NCI-H128 (cell line): ENCODE data around the gene CNP.
"Not testable (repeated sequence)": the region's sequence is repeated elsewhere in the genome, so short reads cannot be mapped to it uniquely, and the experiment has no call there.

Experiments used
- DNase-seq: peaks from one replicate; lab custom pipeline; 2025; ENCODE audit not compliant: unreplicated experiment; lab: John Stamatoyannopoulos, UW

Gene CNP

DNA sequence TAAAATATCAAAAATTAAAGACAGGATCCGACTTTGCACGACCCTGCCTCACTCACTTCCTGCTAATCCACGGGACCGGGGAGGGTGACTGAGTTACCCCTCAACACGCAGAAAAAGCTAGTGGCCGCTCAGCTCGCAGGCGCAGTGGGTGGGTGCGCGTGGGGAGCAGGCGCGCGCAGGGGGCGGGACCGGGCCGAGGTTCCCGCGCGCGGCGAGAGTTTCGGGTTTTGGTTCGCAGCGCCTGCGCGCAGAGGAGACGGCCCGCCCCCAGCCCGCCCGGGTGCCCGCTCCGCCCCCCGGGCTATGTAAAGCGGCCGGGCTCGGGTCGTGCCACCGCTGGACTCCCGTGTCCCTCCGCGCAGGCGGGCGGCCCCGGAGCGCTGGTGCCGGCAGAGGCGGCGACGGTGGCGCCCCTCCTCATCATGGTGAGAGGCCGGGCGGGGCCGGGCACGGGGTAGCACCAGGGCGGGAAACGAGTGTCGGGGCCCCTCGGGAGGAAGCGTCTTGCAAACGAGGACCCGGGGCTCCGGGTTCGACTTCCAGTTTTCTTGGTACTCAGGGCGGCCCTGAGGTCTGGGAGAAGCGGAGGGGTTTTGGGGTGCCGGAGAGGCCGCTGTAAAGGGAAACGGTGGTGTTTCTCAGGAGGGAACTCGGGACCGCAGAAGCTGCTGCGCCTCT lies at the start of gene CNP:
TSS of gene CNP (plus strand) at position 333 of the 678 bp plus-strand sequence. CDS start at position 423, 90 bp downstream.
- peak; percentile 68 for DNase-seq

DNA sequence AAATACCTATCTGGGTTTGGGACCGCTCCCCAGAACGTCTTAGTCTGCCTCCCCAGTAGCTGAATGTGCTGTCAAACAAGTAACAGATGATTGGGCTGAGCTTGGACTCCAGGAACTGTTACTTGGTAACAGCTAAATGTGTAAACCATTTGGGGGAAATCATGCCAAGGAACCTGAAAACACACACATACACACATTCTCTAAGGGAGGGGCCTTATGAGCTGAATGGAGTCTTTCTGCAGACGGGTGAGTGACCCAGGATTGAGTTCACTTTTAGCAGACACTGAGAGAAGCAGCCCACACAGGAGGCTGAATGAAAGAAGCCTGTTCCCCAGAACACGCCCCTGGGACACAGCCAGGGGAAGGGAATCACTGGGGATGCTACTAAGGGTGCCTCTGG lies 49.4 kb upstream of the CNP start:
- DNase-seq, result no peak

DNA sequence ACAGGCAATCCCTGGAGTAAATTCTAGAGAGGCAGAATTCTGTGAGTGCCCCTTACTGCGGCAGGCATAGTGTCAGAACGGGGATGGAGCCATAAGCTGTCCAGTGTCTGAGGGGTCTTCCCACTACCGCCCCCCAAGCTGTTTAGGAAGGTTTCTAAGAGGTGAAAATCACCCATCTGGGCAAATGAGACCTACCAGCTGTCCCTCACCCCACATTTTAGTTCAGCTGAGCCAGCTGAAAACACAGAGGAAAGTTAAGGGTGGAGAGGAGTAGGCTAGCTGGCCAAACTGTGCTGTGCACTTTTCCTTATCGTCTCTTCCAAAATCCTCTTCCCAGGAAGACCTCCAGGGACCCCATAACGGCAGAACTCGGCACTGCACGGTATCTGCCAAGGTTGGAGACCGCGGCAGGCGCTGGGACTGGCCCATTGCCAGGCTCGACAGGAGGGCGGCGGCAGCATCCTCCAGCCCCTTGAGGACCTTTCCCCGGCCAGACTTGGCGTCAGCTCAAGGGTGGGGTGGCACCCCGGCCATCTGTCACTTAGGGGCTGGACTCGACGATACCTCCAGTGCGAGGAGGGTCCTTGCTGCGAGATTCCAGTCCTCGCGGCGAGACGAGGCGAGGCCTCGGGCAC lies 48.8 kb upstream of the CNP start:
- no peak for DNase-seq

DNA sequence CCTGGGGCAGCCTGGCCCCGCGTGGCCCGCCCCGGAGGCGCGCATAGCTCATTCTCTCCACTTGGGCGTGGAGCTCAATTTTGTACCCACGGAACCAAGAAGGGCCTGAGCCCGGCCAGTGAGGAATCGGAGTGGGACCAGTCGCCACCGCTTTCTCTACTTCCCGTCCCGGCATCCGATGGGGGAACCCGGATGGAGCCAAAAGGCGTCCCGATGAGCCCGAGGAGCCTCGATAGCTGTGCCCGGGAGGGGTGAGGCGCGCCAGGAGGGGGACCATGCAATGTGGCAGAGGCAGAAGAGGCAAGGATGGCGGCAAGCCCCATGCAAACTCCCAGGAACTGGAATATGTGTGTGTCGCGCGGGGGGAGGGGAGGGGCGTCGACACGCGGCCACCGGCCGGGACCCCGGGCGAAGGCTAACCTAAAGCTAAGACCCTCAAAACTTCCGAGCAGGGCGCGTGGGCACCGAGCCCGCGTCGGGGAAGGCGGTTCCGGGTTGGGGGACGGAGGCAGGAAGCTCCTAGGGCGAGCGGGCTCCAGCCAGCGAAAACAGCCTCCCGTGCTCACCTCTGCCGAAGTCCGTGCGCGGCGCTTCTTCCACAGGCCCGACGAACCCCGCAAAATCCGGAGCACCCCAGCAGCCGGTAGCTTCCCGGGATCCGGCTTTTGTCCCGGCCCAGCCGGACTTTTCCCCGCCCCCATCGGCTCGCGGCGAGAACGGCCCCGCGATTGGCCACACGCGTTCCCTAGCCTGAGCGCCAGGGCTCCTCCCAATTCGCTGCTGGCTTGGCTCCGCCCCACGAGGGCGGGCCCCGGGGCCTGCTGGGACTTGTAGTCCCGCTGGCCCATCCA lies 48.1 kb upstream of the CNP start, which contains the start of gene ACLY:
TSS of gene ACLY (minus strand) at position 638 of the 851 bp plus-strand sequence. CDS start 5,078 bp downstream, outside the sequence.
- peak; percentile 88 for DNase-seq

DNA sequence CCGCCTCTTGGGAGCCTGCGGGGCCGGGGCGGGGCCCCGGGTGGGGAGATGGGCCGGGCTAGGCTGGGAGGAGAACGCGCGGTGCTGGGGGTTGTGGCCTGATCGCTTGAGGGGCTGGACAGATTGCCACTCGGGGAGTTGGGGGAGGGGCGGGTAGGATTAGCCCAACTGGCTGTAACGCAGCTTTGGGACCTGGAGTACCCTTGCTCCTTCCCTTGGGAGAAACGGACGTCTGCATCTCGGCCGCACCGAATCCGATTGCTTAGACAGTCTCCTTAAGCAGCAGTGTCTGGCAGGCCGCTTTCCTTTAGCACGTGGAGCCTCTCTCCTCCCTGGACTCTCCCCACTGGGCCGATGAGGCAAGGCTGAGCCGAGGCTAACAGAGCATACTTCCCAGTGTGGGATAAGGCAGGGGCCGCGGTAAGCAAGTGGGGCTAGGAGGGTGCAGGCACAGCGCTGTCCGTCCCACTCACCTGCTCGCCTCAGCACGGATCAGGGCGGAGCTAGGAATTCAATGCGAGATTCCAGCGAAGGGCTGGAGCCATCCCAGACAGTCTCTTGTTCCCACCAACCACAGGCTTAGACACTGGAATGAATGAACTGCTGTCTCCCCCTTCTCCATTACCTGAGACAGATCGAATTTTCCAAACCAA lies 47.3 kb upstream of the CNP start:
- DNase-seq, result no peak

DNA sequence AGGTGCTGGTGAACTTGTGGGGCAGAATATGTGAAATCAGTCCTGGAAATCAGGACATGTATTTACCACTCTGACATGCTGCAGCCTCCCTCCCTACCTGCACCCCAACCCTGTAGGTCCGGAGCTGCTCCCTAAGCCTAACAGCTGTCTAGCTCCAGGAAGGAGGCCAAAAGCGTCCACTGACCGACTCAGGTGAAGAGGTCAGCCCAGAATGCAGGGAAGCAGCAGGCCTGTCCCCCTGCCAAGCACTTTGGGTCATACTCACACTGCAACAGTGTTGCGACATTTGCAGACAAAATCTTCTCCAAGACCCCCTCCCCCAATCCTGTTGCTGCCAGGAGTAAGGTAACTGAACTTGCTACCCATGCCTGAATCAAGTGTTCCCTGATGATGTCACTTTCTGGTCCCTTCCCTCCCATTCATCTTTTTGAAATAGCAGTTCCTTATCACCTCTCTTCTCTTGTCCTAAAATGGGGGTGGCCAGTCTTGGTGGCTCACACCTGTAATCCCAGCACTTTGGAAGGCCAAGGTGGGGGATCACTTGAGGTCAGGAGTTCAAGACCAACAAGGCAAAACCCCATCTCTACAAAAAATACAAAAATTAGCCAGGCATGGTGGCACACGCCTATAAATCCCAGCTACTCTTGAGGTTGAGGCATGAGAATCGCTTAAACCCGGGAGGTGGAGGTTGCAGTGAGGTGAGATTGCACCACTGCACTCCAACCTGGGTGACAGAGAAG lies 46.6 kb upstream of the CNP start:
- DNase-seq, result no peak

DNA sequence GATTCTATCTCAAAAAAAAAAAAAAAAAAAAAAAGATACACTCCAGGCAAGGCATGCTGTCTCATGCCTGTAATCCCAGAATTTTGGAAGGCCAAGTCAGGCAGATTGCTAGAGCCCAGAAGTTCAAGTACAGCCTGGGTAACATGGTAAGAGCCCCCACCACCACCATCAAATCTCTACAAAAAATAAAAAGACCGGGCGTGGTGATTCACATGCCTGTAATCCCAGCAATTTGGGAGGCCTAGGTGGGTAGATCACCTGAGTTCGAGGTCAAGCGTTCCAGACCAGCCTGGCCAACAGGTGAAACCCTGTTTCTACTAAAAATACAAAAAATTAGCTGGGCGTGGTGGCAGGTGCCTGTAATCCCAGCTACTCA lies 46.0 kb upstream of the CNP start:
- DNase-seq, result no peak

DNA sequence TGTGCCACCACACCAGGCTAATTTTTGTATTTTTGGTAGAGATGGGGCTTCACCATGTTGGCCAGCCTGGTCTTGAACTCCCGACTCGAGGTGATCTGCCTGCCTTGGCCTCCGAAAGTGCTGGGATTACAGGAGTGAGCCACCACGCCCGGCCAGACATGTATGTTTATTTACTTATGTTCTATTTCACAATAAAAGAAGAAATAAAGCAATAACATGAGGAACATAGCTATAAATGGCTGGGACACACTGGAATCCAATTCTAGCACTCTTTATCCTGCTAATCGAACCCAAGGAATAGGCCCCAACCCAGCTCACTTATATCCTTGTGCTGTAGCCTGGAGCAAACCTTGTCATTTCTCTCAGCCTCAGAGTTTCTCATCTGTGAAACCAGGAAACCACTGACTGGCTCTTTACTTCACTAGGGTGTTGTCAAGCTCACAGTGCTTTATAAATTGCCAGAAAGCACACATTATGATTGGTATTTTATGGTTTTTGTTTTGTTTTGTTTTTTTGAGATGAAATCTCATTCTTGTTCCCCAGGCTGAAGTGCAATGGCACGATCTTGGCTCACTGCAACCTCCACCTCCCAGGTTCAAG lies 40.5 kb upstream of the CNP start:
- no peak for DNase-seq

DNA sequence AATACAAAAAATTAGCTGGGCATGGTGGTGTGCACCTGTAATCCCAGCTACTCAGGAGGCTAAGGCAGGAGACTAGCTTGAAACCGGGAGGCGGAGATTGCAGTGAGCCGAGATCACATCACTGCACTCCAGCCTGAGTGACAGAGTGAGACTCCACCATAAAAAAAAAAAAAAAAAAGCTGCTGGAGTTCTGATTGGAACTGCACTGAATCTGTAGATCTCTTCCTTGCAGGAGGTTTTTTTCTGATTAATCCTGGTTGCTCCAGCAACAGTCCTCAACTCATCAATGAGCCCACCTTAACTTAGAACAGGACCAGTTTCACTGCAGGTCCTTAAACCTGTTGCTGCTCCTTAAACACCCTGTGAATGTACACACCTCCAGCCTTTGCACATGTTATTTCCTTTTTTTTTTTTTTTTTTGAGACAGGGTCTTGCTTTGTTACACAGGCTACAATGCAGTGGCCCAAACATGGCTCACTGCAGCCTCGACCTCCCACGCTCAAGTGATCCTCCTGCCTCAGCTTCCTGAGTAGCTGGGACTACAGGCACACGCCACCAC lies 37.8 kb upstream of the CNP start:
- DNase-seq, result no peak

DNA sequence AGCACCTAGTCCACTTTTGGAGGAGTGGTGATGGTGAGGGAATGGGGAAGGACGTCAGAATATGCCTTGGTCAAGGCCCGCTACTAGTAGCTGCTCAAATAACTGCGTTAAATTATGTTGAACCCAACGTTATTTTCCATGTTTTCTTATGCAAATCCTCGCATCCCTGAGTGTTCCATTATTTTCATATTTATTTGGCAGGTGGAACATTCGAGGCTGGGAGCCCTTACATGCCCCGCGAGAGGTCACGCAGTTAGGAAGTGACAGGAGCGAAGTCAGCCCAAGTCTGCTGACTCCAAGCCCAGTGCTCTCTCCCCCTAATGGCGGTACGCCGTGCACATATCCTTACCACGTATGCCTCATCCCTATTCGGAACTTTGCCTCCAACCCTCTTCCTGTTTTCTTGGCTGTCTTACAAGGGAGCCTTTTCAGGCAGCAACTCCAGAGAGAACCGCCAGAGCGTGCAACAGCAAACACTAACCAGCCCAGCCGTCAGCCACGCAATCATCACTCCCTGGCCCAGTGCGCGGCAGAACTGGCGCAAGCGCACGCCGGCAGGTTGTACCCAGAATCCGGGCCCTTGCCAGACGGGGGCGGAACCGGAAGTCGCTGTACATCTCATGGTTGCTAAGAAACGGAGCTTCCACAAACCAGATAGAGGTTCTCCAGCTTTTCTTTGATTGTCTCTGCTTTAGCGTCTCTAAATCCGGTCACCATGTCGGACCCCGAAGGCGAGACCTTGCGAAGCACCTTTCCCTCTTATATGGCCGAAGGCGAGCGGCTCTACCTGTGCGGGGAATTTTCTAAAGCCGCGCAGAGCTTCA lies 36.4 kb upstream of the CNP start, which contains the start of gene ODAD4:
TSS of gene ODAD4 (plus strand) at position 609 of the 824 bp plus-strand sequence. CDS start at position 716, 107 bp downstream.
- peak; percentile 69 for DNase-seq

DNA sequence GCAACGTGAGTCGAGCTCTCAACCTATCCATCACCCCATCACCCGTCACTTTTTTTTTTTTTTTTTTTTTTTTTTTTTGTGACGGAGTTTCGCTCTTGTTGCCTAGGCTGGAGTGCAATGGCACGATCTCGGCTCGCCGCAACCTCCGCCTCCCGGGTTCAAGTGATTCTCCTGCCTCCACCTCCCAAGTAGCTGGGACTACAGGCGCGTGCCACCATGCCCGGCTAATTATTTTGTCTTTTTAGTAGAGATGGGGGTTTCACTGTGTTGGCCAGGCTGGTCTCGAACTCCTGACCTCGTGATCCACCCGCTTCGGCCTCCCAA lies 35.8 kb upstream of the CNP start:
- not testable (repeated sequence) for DNase-seq

DNA sequence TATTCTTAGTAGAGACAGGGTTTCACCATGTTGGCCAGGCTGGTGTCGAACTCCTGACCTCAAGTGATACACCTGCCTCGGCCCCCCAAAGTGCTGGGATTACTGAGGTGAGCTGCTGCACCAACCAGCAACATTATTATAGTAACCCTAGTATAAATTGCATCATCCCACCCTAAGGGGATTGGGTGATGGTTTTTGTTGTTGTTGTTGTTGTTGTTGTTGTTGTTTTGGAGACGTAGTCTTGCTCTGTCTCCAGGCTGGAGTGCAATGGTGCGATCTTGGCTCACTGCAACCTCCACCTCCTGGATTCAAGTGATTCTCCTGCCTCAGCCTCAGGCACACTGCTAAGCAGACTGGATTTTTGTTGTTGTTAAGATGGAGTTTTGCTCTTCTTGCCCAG lies 34.9 kb upstream of the CNP start:
- DNase-seq, result not testable (repeated sequence)

DNA sequence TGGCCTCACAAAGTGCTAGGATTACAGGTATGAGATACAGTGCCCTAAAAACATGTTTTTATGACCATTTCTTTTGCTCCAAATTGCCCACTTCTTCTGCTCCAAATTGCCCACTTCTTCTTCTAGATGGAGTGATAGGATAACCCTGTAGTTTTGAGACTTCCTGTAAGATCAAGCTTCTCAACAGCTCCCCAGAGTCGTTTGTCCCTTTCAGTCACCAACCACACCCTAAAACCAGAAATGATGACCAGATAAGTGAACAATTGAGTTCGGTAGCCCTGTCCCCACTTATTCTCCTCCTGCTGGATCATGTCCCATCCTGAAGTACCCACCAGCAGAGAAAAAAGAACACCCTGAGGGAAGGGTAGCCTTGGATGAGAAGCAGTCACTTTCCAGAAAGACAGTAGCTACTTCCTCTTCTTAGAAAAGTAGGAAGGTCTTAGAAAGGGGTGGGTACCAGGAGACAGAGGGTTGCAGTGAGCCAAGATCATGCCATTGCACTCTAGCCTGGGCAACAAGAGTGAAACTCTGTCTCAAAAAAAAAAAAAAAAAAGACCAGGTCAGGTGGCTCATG lies 33.7 kb upstream of the CNP start:
- no peak for DNase-seq

DNA sequence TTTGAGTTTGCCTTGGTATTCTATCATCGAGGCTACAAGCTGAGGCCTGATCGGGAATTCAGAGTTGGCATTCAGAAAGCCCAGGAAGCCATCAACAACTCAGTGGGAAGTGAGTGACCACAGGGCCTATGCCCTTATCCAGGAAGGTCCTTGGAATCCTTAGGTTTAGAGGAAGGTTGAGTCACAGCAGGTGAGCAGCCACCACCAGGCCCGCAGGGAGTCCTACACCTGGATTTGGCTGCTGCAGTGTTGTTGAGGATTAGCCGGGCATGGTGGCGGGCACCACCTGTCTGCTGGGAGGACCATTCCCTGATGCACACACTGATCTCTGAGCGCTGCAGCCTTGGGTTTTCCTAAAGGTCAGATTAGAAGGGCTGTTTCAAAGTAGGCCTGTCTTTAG lies 31.0 kb upstream of the CNP start:
- no peak for DNase-seq

DNA sequence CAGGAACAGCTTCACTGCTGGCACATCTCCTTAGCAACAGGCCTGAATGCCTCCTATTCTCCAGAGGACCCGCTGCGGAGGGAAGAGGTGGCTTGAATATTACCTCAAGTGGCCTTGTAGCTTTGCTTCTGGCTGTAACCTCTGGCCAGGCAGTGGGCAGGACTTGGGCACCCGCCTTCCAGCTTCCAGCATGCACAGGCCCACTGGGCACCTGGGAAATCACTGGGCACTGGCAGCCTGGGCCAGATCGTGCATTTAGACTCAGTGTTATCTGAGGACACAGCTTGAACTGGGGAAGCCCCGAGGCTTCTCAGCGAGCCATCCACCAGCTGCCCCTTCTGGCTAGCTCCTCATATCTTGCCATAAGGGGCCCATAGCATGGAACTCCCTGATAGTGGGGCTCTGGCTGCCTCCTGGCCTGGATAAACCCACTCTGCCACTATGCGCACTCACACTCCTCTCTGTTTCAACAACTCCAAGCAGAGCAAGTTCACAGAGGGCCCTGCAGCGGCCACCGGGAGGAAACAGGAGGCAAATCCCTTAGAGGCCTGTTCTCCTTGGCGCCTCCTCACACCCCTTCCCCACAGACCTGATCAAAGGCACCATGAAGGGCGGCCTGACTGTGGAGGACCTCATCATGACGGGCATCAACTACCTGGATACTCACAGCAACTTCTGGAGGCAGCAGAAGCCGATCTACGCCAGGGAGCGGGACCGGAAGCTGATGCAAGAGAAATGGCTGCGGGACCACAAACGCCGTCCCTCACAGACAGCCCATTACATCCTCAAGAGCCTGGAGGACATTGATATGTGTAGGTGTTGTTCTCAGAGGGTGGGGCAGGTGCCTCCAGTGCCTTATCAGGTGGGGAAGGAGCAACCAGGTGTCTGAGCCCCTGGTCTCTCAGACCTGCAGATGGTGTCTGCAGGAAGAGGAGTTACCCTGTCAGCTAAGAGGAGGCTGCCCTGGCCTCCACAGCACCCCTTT lies 28.3 kb upstream of the CNP start:
- no peak for DNase-seq

DNA sequence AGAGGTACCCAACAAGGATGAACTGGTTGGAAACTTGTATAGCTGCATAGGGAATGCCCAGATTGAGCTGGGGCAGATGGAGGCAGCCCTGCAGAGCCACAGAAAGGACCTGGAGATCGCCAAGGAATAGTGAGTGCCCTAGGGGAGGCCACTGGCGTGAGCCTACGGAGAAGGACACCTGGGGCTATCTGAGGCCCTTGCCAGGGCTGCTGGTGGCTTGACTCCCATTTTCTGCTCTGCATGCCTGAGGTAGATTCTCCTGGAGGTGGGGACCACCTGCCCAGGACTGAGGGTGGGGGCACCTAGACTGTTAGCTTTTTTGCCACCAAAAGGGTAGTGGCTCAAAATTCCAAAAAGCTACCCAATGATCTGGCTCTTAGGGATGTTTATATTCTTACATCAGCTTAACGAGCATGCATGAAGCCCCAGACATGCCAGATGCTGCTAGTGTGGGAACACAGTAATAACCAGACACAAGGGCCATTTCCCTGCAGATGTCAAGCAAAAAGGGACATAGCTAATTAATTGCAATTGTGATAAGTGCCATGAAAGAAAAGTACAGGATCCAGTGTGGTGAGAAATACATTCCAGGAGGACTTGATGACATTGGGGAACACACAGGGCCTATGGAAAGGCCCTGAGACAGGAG lies 27.4 kb upstream of the CNP start:
- DNase-seq, result no peak

DNA sequence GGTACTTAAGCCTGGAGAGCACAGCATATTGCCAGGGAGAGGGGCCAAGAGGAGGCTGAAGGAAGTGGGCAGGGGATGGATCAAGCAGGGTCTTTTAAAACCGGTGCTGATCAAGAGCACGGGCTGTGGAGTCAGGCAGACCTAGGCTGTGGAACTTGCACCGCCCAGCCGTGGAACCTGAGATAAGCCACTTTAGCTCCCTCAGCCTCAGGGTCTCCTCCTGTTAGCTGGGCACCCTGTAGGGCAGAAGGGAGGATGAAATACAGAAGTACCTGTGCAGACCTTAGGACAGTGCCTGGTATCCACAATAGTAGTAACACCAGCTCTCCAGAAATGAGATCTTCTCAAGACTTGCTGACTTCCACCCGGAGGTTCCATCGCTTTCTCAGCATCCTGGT lies 26.9 kb upstream of the CNP start:
- DNase-seq, result no peak
